ENCODE measurements around the gene LCLAT1.

GRCh38 chr2:30565851-30566358, 118.9 kb downstream of the LCLAT1 start:
- TF ChIP-seq POLR2AphosphoS5 (IDR thresholded peaks at IDR 0.05; ENCODE audit: borderline replicate concordance, low read depth, low read length), result no peak
- no peak for TF ChIP-seq FOXP2 (optimal IDR thresholded peaks at IDR 0.05; ENCODE audit: control extremely low read depth, extremely low read length, insufficient read depth)

Measured in SK-N-MC (cell line).